LNCaP clone FGC (cell line): Measurements from ENCODE around the gene TEX53.

Source experiments
- DNase-seq: peaks from one replicate; pipeline ENCODE4 v3.0.0-alpha.2; 2011; ENCODE audit warnings: low read depth
- H3K4me3 ChIP-seq: 2 replicates; pipeline ENCODE4 v1.5.1; 2011; ENCODE audit warnings: mild to moderate bottlenecking, low read depth, low read length, control low read depth
- CTCF ChIP-seq: IDR thresholded peaks from 2 replicates; pipeline ENCODE4 v1.5.1; 2012; ENCODE audit warnings: mild to moderate bottlenecking; ENCODE audit not compliant: control insufficient read depth, insufficient read depth; ENCODE audit errors: extremely low read depth

TEX53 gene

GRCh38 chr9:114657705-114658104 is at the start of gene TEX53:
Gene TEX53, minus strand, starts transcription at chr9:114657805. Its CDS starts 31 bp downstream, at chr9:114657774.
- no peak for TF ChIP-seq CTCF
- DNase-seq = no peak

GRCh38 chr9:114706711-114707110 is 49.1 kb upstream of the TEX53 start:
- H3K4me3 ChIP-seq = no peak overlapping the region
- no peak for DNase-seq
- TF ChIP-seq CTCF = no peak

More at GRCh38 chr9:114657705-114658104, at the start of gene TEX53:
- H3K4me3 ChIP-seq = no peak within 1 kb of the TSS

GRCh38 chr9:114701988-114702387 is 44.4 kb upstream of the TEX53 start:
- H3K4me3 ChIP-seq = no peak overlapping the region
- no peak for DNase-seq
- no peak for TF ChIP-seq CTCF

- no peak overlapping the region for H3K4me3 ChIP-seq
- no peak for TF ChIP-seq CTCF
- DNase-seq = no peak
These were observed 40.3 kb upstream of the TEX53 start for GRCh38 chr9:114697951-114698351.

GRCh38 chr9:114696814-114697544 is 39.4 kb upstream of the TEX53 start:
- no peak overlapping the region for H3K4me3 ChIP-seq
- no peak for DNase-seq
- TF ChIP-seq CTCF = no peak

GRCh38 chr9:114695948-114696347 is 38.3 kb upstream of the TEX53 start:
- no peak for TF ChIP-seq CTCF
- no peak for DNase-seq
- H3K4me3 ChIP-seq = no peak overlapping the region
